Omental fat pad (tissue), 4 donors: ENCODE measurements around the gene ZNF317. TPM values are rescaled to one million over a fixed set of nuclear protein-coding genes. Genes with fewer than 3 reads are reported as not detected.
"Not testable (repeated sequence)": the region's sequence is repeated elsewhere in the genome, so short reads cannot be mapped to it uniquely, and the experiment has no call there.

ENCODE experiments used
- ATAC-seq: fragments of 150-250 bp; one replicate; pipeline ENCODE4 v1.9.1; 2016; ENCODE audit warnings: mild to moderate bottlenecking, moderate library complexity; ENCODE audit not compliant: low FRiP score
- DNase-seq: peaks from one replicate; pipeline ENCODE4 v3.0.0-alpha.2; 2019; ENCODE audit warnings: low spot score
- CTCF ChIP-seq, 3 donors: fragments of 450-650 bp; IDR thresholded peaks; one replicate each; pipeline ENCODE4 v1.5.1; 2016 to 2017; ENCODE audit warnings: antibody characterized with exemption in 3 of 3, mild to moderate bottlenecking in 3 of 3, moderate library complexity in 2 of 3
- total RNA-seq, 4 donors: library from RNA; depleted of rRNA; stranded (reverse); fragments of >200 nt; gene quantifications; one replicate each; pipeline ENCODE4 v1.1.0, GENCODE V29; 2016

The ZNF317 gene
- total RNA-seq, 4 donors from 2014 or later: 18.2 to 33.5 (median 19.0) TPM

GRCh38 chr19:9189535-9189934 is 49.3 kb downstream of the ZNF317 start:
- DNase-seq (no peak), ATAC-seq (no peak)
- no peak for TF ChIP-seq CTCF (IDR thresholded peaks at IDR 0.05)

- ATAC-seq, DNase-seq: not testable (repeated sequence)
These were observed 57.8 kb downstream of the ZNF317 start for GRCh38 chr19:9198044-9198443.

- DNase-seq: peak; percentile 39
- peak in 1 of 3 donors; percentile 8 for TF ChIP-seq CTCF (IDR thresholded peaks at IDR 0.05)
- ATAC-seq: peak; percentile 75
These were observed 65.4 kb downstream of the ZNF317 start for GRCh38 chr19:9205501-9206113.

Other genes with a start within 250 kb of the ZNF317 start
- gene MUC16, start 130.0 kb upstream of the ZNF317 start, total RNA-seq: 100 to 1,000 TPM in 2 of 4 donors, 10 to 100 TPM in 1, under 1 TPM in 1; 0.63 to 129 (median 86.7) TPM
- not detected for gene OR1M1, start 53.3 kb upstream of the ZNF317 start, total RNA-seq
- not detected for gene OR7G2, start 32.9 kb upstream of the ZNF317 start, total RNA-seq
- not detected for gene OR7G1, start 24.6 kb upstream of the ZNF317 start, total RNA-seq
- gene OR7G3, start 13.4 kb upstream of the ZNF317 start, total RNA-seq: not detected
- not detected for gene OR7D2, start 38.6 kb downstream of the ZNF317 start, total RNA-seq
- not detected for gene OR7D4, start 79.2 kb downstream of the ZNF317 start, total RNA-seq
- gene OR7E24, start 110.5 kb downstream of the ZNF317 start, total RNA-seq: not detected
- 10 to 100 TPM in 1 of 4 donors, 1 to 10 TPM in 3; 3.7 to 12.9 (median 7.2) TPM for gene ZNF699, start 169.4 kb downstream of the ZNF317 start, total RNA-seq
- 10 to 100 TPM in 3 of 4 donors, 1 to 10 TPM in 1; 7.8 to 33.6 (median 11.5) TPM for gene ZNF559, start 183.8 kb downstream of the ZNF317 start, total RNA-seq
- gene ZNF177, start 222.6 kb downstream of the ZNF317 start, total RNA-seq: 10 to 100 TPM in 1 of 4 donors, 1 to 10 TPM in 3; 1.8 to 10.2 (median 2.9) TPM